Esophagus squamous epithelium (tissue), 4 donors: ENCODE data around the gene TC2N.

Experiments
- POLR2A ChIP-seq, 4 donors: fragments of 450-650 bp; IDR thresholded peaks; one replicate each; pipeline ENCODE4 v1.6.1; 2017; ENCODE audit warnings: antibody characterized with exemption in 4 of 4, mild to moderate bottlenecking in 4 of 4, moderate library complexity in 3 of 4
- TF ChIP-seq, protein P1 (sequence below), 6 experiments: fragments of 450-650 bp in 4 of 6; fragments of 200-600 bp in 2 of 6; sonication (generic) in 2 of 6; IDR thresholded peaks; one replicate each; pipeline ENCODE4 v1.5.1; 2016 to 2019; ENCODE audit warnings: antibody characterized with exemption in 6 of 6, mild to moderate bottlenecking in 4 of 6, moderate library complexity in 4 of 6

DNA sequence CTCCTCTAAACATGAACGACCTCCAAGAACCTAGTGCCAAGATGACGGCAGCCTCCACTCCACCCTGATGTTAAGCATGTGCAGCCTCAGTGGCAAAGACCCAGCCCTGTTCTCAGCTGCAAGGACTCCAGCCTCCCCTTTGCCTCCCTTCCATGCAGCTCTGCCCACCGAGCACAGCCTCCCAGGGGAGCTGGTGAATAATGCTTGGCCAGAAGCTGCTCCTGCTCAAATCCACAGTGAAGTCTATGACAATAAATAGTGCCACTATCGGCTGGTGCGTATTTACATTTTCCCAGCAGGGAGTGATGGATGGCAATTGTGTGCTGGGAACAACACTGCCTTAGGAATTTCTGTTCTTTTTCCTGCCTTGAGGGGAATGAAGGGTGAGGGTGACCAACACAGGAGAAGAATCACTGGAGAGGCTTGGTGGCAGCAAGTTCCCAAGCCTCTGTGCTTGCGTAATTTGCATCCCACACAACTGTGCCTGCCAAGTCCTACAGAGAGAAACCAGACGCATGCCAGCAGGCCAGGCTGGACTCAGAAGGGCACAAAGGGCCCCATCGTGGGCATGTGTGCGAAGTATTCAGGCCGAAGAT, 29.9 kb upstream of the TC2N start:
- no peak for TF ChIP-seq POLR2A (IDR thresholded peaks at IDR 0.05)
- TF ChIP-seq, protein P1, sequence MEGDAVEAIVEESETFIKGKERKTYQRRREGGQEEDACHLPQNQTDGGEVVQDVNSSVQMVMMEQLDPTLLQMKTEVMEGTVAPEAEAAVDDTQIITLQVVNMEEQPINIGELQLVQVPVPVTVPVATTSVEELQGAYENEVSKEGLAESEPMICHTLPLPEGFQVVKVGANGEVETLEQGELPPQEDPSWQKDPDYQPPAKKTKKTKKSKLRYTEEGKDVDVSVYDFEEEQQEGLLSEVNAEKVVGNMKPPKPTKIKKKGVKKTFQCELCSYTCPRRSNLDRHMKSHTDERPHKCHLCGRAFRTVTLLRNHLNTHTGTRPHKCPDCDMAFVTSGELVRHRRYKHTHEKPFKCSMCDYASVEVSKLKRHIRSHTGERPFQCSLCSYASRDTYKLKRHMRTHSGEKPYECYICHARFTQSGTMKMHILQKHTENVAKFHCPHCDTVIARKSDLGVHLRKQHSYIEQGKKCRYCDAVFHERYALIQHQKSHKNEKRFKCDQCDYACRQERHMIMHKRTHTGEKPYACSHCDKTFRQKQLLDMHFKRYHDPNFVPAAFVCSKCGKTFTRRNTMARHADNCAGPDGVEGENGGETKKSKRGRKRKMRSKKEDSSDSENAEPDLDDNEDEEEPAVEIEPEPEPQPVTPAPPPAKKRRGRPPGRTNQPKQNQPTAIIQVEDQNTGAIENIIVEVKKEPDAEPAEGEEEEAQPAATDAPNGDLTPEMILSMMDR (IDR thresholded peaks at IDR 0.05): no peak
